Heart right ventricle (tissue), 16 donors: ENCODE measurements around the gene PIKFYVE. TPM values are rescaled to one million over a fixed set of nuclear protein-coding genes. Genes with fewer than 3 reads are reported as not detected.
A peak's percentile ranks its signal among the peaks of the same experiment; 100 is the strongest.

Experiments used
- ATAC-seq, 8 donors: fragments of 200-7000 bp; cut with Tn5 transposase; one replicate each; pipeline ENCODE4 v1.9.1; 2020; ENCODE audit warnings: mild to moderate bottlenecking in 8 of 8, moderate library complexity in 8 of 8, moderate number of reproducible peaks in 1 of 8
- DNase-seq, 2 donors: peaks; one replicate each; pipeline ENCODE4 v3.0.0-alpha.2; 2020
- H3K27ac ChIP-seq, 10 donors: fragments of 200-600 bp; sonication (generic) in 2 of 10; one replicate each; pipeline versions ENCODE4 v1.5.0 to v1.8.0; 2020 to 2022; ENCODE audit warnings: mild to moderate bottlenecking in 3 of 10
- H3K27me3 ChIP-seq, 7 donors: fragments of 200-600 bp; one replicate each; pipeline ENCODE4 v1.8.0; 2021 to 2022; ENCODE audit warnings: mild to moderate bottlenecking in 2 of 7
- H3K36me3 ChIP-seq, 9 donors: fragments of 200-600 bp; sonication (generic) in 1 of 9; one replicate each; pipeline versions ENCODE4 v1.5.0 to v1.8.0; 2020 to 2022; ENCODE audit warnings: mild to moderate bottlenecking in 2 of 9
- H3K4me1 ChIP-seq, 9 donors: fragments of 200-600 bp; sonication (generic) in 1 of 9; one replicate each; pipeline versions ENCODE4 v1.5.0 to v1.8.0; 2020 to 2022; ENCODE audit warnings: mild to moderate bottlenecking in 4 of 9
- H3K4me3 ChIP-seq, 10 donors: fragments of 200-600 bp; sonication (generic) in 2 of 10; one replicate each; pipeline versions ENCODE4 v1.5.0 to v1.8.0; 2020 to 2022; ENCODE audit warnings: mild to moderate bottlenecking in 7 of 10, moderate library complexity in 2 of 10
- H3K9me3 ChIP-seq, 11 donors: fragments of 200-600 bp in 10 of 11; sonication (generic) in 2 of 11; one replicate each; pipeline versions ENCODE4 v1.5.0 to v1.8.0; 2013 to 2022; ENCODE audit warnings: mild to moderate bottlenecking in 2 of 11, control low read depth in 1 of 11, moderate library complexity in 1 of 11
- CTCF ChIP-seq, 9 donors: fragments of 200-600 bp; sonication (generic) in 2 of 9; IDR thresholded peaks; one replicate each; pipeline versions ENCODE4 v1.5.0 to v1.8.0; 2021 to 2022; ENCODE audit warnings: antibody characterized with exemption in 9 of 9, mild to moderate bottlenecking in 5 of 9, moderate library complexity in 1 of 9
- WGBS, 2 donors: extraction: QIAGEN DNeasy Blood & Tissue Kit; methylation state at CpG; one replicate each; pipeline ENCODE4 v1.1.7; 2013; ENCODE audit warnings: inconsistent platforms in 1 of 2; 5-methylcytosine and 5-hydroxymethylcytosine counted together
- intact Hi-C, 10 donors: fragments of 100-400 bp; cut with DNase I; formaldehyde crosslinking; loops; one replicate each; pipeline versions ENCODE4 v1.11.1 to v1.14.2; 2022
- polyA plus RNA-seq, 2 donors: library from polyadenylated mRNA; stranded (reverse); fragments of 200-250 nt; gene quantifications; one replicate each; pipeline ENCODE4 v1.2.3, GENCODE V29; 2013
- total RNA-seq, 10 donors: library from RNA; stranded (reverse); fragmentation: NEBNext Ultra II Directional in 3 of 10; extraction: Animal tissue kit (Norgen Biotek cat#: 25700) in 3 of 10; gene quantifications; one replicate each; pipeline versions ENCODE4 v1.2.1 to v1.2.4, GENCODE V29; 2021 to 2023
- donor health status: Arrhythmogenic right ventricular cardiomyopathy.
- donor health status: ischemic (EF 13 %, LVEDD 7.1; RV severe dilation, severe dysfunction).
- donor health status: healthy with polysubstance abuse.
- donor health status: DM: no; HTN: yes; CAD: no.
- donor health status: DM: no; HTN: no; CAD: no.
- donor health status: ischemic (EF 25% LVEDD 6.9; RV normal size, moderate dysfunction).
- donor health status: ischemic (EF 25% LVEDD 5.7; RV mildly dilated, moderate dysfunction).
- donor health status: healthy.
- donor health status: DM: yes; HTN: yes; CAD: no.
- donor health status: Ischemic cardiomyopathy.
- donor health status: ischemic (EF 35%, LVEDD 5.7; RV mildly dilated, moderate dysfunction).
- donor health status: nonischemic (EF 11% LVEDD 7.7; RV severe dilation, severe dysfunction).
- donor health status: DM: yes; HTN: yes; CAD: no.
- donor health status: PGD.
- donor health status: ischemic (EF 29% LVEDD 5.4; RV normal size, mild dysfunction).
- donor health status: nonischemic (EF 23%, LVEDD 6.1; RV moderate dilation, normal function).

The PIKFYVE gene
- total and polyA plus RNA-seq, 12 donors: 2.6 to 24.8 (median 17.7) TPM

GRCh38 chr2:208406474-208407451, 140.7 kb downstream of the PIKFYVE start, which contains the start of gene PTH2R:
Gene PTH2R (plus strand): TSS chr2:208406792. CDS start chr2:208407044, 252 bp downstream.
- intact Hi-C loops: loop anchor here in 1 of 10 donors (10.0 kb wide), 1 partner anchor 918 kb away; no protein-coding TSS in a partner anchor
- WGBS, 2 donors: 4% methylated on average over 82 of the region's 82 CpGs
- ATAC-seq: peak in 2 of 8 donors; percentile 16 to 52
- peaks cover 0 to 87% (median 68%) of the 10 kb centered on the region in 7 donors for H3K27me3 ChIP-seq
- peaks cover 0 to 12% (median 7%) of the 10 kb centered on the region in 9 donors for H3K4me1 ChIP-seq
- TF ChIP-seq CTCF (IDR thresholded peaks at IDR 0.05): no peak
- no peak within 1 kb of the TSS for H3K27ac ChIP-seq
- H3K9me3 ChIP-seq: no peaks in the 10 kb centered on the region
- H3K4me3 ChIP-seq: peak within 1 kb of the TSS in 7 of 10 donors; percentile 13 to 33 (median 18)
- DNase-seq: peak in 1 of 2 donors; percentile 13
- no peaks in the 10 kb centered on the region for H3K36me3 ChIP-seq

DNA sequence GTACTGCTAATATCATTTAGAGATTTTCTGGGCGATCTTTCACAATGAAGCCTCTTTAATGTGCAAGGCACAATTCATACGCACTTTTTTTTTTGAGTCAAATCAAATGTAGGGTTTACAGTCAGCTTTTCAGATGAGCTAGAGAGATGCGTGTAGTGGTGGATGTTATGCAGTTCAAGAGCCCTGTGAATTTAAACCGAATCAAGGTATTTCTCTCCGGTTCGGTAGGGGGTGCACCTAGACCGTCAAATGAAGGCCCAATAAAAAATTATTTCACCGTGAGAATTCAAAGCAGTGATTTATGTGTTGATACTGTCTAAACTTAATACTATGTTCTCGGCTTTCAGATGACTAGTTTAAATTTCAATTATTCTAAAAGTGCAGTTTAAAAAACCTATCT, 141.6 kb downstream of the PIKFYVE start:
- intact Hi-C loops: loop anchor here in 1 of 10 donors (10.0 kb wide), 1 partner anchor 917 kb away; no protein-coding TSS in a partner anchor
- Histone ChIP-seq H3K4me1 (peaks cover 0 to 12% (median 7%) of the 10 kb centered on the region in 9 donors), H3K4me3 (no peak overlapping the region), H3K27ac (no peak overlapping the region), H3K27me3 (peaks cover 0 to 86% (median 64%) of the 10 kb centered on the region in 7 donors), H3K9me3 (no peaks in the 10 kb centered on the region), H3K36me3 (no peaks in the 10 kb centered on the region)
- 22 to 24% methylated on average over 9 of the region's 9 CpGs for WGBS, 2 donors
- DNase-seq (no peak), ATAC-seq (no peak)
- peak in 5 of 9 donors; percentile 14 to 42 (median 31) for TF ChIP-seq CTCF (IDR thresholded peaks at IDR 0.05)

Other genes with a start within 250 kb of the PIKFYVE start
- gene PLEKHM3, start 240.7 kb upstream of the PIKFYVE start, total RNA-seq: 10 to 100 TPM in 9 of 10 donors, 1 to 10 TPM in 1; 9.9 to 16.2 (median 15.2) TPM
- 1 to 10 TPM; 2.5 to 8.5 TPM for gene PLEKHM3, start 240.7 kb upstream of the PIKFYVE start, polyA plus RNA-seq
- not detected for gene CRYGD, start 141.7 kb upstream of the PIKFYVE start, total RNA-seq
- not detected for gene CRYGD, start 141.7 kb upstream of the PIKFYVE start, polyA plus RNA-seq
- not detected for gene CRYGC, start 136.4 kb upstream of the PIKFYVE start, total RNA-seq
- not detected for gene CRYGC, start 136.4 kb upstream of the PIKFYVE start, polyA plus RNA-seq
- not detected for gene CRYGB, start 120.1 kb upstream of the PIKFYVE start, total RNA-seq
- not detected for gene CRYGB, start 120.1 kb upstream of the PIKFYVE start, polyA plus RNA-seq
- gene CRYGA, start 102.7 kb upstream of the PIKFYVE start, total RNA-seq: not detected
- not detected for gene CRYGA, start 102.7 kb upstream of the PIKFYVE start, polyA plus RNA-seq
- not detected for gene C2orf80, start 76.2 kb upstream of the PIKFYVE start, total RNA-seq
- gene C2orf80, start 76.2 kb upstream of the PIKFYVE start, polyA plus RNA-seq: not detected
- gene IDH1, start 11.2 kb upstream of the PIKFYVE start, total RNA-seq: 10 to 100 TPM; 18.5 to 71.3 (median 32.0) TPM
- 10 to 100 TPM; 15.3 to 20.6 TPM for gene IDH1, start 11.2 kb upstream of the PIKFYVE start, polyA plus RNA-seq
- gene PTH2R, start 140.5 kb downstream of the PIKFYVE start, total RNA-seq: not detected
- under 1 TPM in 1 of 2 donors, not detected in 1; 0.01 TPM for gene PTH2R, start 140.5 kb downstream of the PIKFYVE start, polyA plus RNA-seq